ENCODE measurements around the gene FAM83D. TPM values are rescaled to one million over a fixed set of nuclear protein-coding genes. Genes with fewer than 3 reads are reported as not detected.

Gene FAM83D
- total and polyA plus RNA-seq, 2 experiments from 2014 or later, result 33.3 to 91.3 TPM

DNA sequence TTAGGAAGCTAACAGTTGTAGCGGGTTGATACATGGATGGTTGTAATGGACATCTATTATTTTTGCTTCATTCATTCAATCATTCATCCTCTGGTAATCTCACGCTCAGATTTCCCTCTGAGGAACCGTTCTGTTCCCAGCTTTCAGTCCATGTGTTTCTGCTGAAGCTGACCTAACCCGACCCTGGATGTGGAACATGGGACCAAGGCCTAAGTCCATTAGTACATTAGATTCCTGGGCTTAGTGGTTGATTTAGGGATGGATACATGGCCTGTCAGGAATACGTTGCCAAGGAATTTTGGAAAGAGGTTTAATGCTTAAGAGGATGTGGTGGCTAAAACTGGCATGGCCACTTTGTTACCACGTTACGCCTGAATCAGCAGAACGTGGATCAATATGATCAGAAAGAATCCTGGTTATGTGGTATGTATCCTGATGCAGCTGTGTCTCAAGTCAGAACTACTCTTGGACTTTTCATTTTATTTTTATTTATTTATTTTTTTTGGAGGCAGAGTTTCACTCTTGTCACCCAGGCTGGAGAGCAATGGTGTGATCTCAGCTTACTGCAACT, 31.8 kb downstream of the FAM83D start:
- Histone ChIP-seq H3K27me3 (ENCODE audit: insufficient read depth) (no peaks in the 10 kb centered on the region), H3K36me3 (ENCODE audit: insufficient read depth) (peaks cover 7% of the 10 kb centered on the region; the same call in 1 of the 2 replicates), H3K9me2 (ENCODE audit: insufficient read depth) (no peaks in the 10 kb centered on the region), H4K20me1 (replicated peaks; ENCODE audit: insufficient read depth) (no peaks in the 10 kb centered on the region), H3F3A (replicated peaks; ENCODE audit: low read depth) (peaks cover 8% of the 10 kb centered on the region; the same call in 1 of the 2 replicates), H3K4me1 (ENCODE audit: insufficient read depth) (peaks cover 7% of the 10 kb centered on the region), H2AFZ (no peak overlapping the region), H3K4me3 (no peak overlapping the region), H3K27ac (ENCODE audit: low read depth) (no peak overlapping the region), H3K4me2 (no peak overlapping the region), H3K79me2 (replicated peaks; ENCODE audit: insufficient read depth) (peaks cover 6% of the 10 kb centered on the region)
- no peak for DNase-seq (ENCODE audit: low spot score)
- Mint-ChIP-seq H3K4me3 (no peak overlapping the region), H3K27me3 (ENCODE audit: insufficient read depth, low read depth, poor library complexity) (peaks cover 8% of the 10 kb centered on the region), H3K9me3 (no peaks in the 10 kb centered on the region; the same call in 2 of the 3 replicates), H3K27ac (no peak overlapping the region), H3K36me3 (ENCODE audit: low read depth) (peaks cover 19% of the 10 kb centered on the region), H3K4me1 (peaks cover 11% of the 10 kb centered on the region; the same call in 2 of the 3 replicates)
- TF ChIP-seq ZNF331 (CRISPR knock-in tag; IDR thresholded peaks at IDR 0.05; ENCODE audit: low read depth), result no peak
- TF ChIP-seq NANOG (IDR thresholded peaks at IDR 0.05; ENCODE audit: borderline replicate concordance), result no peak
- TF ChIP-seq ZNF114 (CRISPR knock-in tag; IDR thresholded peaks at IDR 0.05), result no peak
- TF ChIP-seq EZH2phosphoT487 (IDR thresholded peaks at IDR 0.05; ENCODE audit: unreplicated experiment), result no peak
- TF ChIP-seq JUNB (IDR thresholded peaks at IDR 0.05; ENCODE audit: unreplicated experiment), result no peak
- TF ChIP-seq CREB1 (CRISPR knock-in tag; IDR thresholded peaks at IDR 0.05; ENCODE audit: low read depth), result no peak
- TF ChIP-seq STAT1 (IDR thresholded peaks at IDR 0.05; ENCODE audit: unreplicated experiment), result no peak
- TF ChIP-seq POLR2AphosphoS5 (IDR thresholded peaks at IDR 0.05; ENCODE audit: low read depth), result no peak
- no peak for TF ChIP-seq EZH2 (IDR thresholded peaks at IDR 0.05; ENCODE audit: low read depth, unreplicated experiment)
- TF ChIP-seq, protein P1, sequence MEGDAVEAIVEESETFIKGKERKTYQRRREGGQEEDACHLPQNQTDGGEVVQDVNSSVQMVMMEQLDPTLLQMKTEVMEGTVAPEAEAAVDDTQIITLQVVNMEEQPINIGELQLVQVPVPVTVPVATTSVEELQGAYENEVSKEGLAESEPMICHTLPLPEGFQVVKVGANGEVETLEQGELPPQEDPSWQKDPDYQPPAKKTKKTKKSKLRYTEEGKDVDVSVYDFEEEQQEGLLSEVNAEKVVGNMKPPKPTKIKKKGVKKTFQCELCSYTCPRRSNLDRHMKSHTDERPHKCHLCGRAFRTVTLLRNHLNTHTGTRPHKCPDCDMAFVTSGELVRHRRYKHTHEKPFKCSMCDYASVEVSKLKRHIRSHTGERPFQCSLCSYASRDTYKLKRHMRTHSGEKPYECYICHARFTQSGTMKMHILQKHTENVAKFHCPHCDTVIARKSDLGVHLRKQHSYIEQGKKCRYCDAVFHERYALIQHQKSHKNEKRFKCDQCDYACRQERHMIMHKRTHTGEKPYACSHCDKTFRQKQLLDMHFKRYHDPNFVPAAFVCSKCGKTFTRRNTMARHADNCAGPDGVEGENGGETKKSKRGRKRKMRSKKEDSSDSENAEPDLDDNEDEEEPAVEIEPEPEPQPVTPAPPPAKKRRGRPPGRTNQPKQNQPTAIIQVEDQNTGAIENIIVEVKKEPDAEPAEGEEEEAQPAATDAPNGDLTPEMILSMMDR (conservative IDR thresholded peaks at IDR 0.05; ENCODE audit: low read depth in 2 of 2), result no peak
- TF ChIP-seq, protein P2, sequence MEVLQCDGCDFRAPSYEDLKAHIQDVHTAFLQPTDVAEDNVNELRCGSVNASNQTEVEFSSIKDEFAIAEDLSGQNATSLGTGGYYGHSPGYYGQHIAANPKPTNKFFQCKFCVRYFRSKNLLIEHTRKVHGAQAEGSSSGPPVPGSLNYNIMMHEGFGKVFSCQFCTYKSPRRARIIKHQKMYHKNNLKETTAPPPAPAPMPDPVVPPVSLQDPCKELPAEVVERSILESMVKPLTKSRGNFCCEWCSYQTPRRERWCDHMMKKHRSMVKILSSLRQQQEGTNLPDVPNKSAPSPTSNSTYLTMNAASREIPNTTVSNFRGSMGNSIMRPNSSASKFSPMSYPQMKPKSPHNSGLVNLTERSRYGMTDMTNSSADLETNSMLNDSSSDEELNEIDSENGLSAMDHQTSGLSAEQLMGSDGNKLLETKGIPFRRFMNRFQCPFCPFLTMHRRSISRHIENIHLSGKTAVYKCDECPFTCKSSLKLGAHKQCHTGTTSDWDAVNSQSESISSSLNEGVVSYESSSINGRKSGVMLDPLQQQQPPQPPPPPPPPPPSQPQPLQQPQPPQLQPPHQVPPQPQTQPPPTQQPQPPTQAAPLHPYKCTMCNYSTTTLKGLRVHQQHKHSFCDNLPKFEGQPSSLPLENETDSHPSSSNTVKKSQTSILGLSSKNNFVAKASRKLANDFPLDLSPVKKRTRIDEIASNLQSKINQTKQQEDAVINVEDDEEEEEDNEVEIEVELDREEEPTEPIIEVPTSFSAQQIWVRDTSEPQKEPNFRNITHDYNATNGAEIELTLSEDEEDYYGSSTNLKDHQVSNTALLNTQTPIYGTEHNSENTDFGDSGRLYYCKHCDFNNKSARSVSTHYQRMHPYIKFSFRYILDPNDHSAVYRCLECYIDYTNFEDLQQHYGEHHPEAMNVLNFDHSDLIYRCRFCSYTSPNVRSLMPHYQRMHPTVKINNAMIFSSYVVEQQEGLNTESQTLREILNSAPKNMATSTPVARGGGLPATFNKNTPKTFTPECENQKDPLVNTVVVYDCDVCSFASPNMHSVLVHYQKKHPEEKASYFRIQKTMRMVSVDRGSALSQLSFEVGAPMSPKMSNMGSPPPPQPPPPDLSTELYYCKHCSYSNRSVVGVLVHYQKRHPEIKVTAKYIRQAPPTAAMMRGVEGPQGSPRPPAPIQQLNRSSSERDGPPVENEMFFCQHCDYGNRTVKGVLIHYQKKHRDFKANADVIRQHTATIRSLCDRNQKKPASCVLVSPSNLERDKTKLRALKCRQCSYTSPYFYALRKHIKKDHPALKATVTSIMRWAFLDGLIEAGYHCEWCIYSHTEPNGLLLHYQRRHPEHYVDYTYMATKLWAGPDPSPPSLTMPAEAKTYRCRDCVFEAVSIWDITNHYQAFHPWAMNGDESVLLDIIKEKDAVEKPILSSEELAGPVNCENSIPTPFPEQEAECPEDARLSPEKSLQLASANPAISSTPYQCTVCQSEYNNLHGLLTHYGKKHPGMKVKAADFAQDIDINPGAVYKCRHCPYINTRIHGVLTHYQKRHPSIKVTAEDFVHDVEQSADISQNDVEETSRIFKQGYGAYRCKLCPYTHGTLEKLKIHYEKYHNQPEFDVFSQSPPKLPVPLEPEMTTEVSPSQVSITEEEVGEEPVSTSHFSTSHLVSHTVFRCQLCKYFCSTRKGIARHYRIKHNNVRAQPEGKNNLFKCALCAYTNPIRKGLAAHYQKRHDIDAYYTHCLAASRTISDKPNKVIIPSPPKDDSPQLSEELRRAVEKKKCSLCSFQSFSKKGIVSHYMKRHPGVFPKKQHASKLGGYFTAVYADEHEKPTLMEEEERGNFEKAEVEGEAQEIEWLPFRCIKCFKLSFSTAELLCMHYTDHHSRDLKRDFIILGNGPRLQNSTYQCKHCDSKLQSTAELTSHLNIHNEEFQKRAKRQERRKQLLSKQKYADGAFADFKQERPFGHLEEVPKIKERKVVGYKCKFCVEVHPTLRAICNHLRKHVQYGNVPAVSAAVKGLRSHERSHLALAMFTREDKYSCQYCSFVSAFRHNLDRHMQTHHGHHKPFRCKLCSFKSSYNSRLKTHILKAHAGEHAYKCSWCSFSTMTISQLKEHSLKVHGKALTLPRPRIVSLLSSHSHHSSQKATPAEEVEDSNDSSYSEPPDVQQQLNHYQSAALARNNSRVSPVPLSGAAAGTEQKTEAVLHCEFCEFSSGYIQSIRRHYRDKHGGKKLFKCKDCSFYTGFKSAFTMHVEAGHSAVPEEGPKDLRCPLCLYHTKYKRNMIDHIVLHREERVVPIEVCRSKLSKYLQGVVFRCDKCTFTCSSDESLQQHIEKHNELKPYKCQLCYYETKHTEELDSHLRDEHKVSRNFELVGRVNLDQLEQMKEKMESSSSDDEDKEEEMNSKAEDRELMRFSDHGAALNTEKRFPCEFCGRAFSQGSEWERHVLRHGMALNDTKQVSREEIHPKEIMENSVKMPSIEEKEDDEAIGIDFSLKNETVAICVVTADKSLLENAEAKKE (CRISPR knock-in tag; IDR thresholded peaks at IDR 0.05), result no peak
- TF ChIP-seq, protein P3, sequence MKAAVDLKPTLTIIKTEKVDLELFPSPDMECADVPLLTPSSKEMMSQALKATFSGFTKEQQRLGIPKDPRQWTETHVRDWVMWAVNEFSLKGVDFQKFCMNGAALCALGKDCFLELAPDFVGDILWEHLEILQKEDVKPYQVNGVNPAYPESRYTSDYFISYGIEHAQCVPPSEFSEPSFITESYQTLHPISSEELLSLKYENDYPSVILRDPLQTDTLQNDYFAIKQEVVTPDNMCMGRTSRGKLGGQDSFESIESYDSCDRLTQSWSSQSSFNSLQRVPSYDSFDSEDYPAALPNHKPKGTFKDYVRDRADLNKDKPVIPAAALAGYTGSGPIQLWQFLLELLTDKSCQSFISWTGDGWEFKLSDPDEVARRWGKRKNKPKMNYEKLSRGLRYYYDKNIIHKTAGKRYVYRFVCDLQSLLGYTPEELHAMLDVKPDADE (IDR thresholded peaks at IDR 0.05), result no peak
- TF ChIP-seq, protein P4, sequence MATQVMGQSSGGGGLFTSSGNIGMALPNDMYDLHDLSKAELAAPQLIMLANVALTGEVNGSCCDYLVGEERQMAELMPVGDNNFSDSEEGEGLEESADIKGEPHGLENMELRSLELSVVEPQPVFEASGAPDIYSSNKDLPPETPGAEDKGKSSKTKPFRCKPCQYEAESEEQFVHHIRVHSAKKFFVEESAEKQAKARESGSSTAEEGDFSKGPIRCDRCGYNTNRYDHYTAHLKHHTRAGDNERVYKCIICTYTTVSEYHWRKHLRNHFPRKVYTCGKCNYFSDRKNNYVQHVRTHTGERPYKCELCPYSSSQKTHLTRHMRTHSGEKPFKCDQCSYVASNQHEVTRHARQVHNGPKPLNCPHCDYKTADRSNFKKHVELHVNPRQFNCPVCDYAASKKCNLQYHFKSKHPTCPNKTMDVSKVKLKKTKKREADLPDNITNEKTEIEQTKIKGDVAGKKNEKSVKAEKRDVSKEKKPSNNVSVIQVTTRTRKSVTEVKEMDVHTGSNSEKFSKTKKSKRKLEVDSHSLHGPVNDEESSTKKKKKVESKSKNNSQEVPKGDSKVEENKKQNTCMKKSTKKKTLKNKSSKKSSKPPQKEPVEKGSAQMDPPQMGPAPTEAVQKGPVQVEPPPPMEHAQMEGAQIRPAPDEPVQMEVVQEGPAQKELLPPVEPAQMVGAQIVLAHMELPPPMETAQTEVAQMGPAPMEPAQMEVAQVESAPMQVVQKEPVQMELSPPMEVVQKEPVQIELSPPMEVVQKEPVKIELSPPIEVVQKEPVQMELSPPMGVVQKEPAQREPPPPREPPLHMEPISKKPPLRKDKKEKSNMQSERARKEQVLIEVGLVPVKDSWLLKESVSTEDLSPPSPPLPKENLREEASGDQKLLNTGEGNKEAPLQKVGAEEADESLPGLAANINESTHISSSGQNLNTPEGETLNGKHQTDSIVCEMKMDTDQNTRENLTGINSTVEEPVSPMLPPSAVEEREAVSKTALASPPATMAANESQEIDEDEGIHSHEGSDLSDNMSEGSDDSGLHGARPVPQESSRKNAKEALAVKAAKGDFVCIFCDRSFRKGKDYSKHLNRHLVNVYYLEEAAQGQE (IDR thresholded peaks at IDR 0.05; ENCODE audit: unreplicated experiment), result no peak
- ATAC-seq, result no peak

All from GM23338 (cell line).